ENCODE data around the gene PELO.

The PELO gene

GRCh38 chr5:52743012-52743411, 44.7 kb upstream of the PELO start:
- ChIA-PET CTCF (interaction anchor here (0.9 kb wide), 1 partner anchor 11 kb away, joined by 4 read pairs; no protein-coding TSS in a partner anchor), POLR2A (no interaction called here)
- no peaks in the 10 kb centered on the region for H3K4me1 ChIP-seq (ENCODE audit: control insufficient read depth, insufficient read depth, low read length)
- H3K9me3 ChIP-seq (ENCODE audit: control insufficient read depth, insufficient read depth, low read depth, low read length): no peaks in the 10 kb centered on the region
- TF ChIP-seq ZNF114 (tag by site-specific recombination; IDR thresholded peaks at IDR 0.05) (no peak), GLI4 (tag by site-specific recombination; IDR thresholded peaks at IDR 0.05) (no peak), ZNF785 (tag by site-specific recombination; IDR thresholded peaks at IDR 0.05) (no peak), ZNF324 (tag by site-specific recombination; IDR thresholded peaks at IDR 0.05) (no peak), ZNF585B (tag by site-specific recombination; IDR thresholded peaks at IDR 0.05) (no peak), ZNF404 (tag by site-specific recombination; IDR thresholded peaks at IDR 0.05) (no peak), ZNF138 (tag by site-specific recombination; IDR thresholded peaks at IDR 0.05; ENCODE audit: borderline replicate concordance) (no peak)
- TF ChIP-seq, protein P1, sequence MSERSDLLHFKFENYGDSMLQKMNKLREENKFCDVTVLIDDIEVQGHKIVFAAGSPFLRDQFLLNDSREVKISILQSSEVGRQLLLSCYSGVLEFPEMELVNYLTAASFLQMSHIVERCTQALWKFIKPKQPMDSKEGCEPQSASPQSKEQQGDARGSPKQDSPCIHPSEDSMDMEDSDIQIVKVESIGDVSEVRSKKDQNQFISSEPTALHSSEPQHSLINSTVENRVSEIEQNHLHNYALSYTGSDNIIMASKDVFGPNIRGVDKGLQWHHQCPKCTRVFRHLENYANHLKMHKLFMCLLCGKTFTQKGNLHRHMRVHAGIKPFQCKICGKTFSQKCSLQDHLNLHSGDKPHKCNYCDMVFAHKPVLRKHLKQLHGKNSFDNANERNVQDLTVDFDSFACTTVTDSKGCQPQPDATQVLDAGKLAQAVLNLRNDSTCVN (tag by site-specific recombination; optimal IDR thresholded peaks at IDR 0.05): no peak
- no peaks in the 10 kb centered on the region for H3K36me3 ChIP-seq (ENCODE audit: control insufficient read depth in 2 of 2, insufficient read depth in 1 of 2, low read length in 2 of 2)
- no peak overlapping the region for H3K27ac ChIP-seq (ENCODE audit: extremely low read depth, low read depth, low read length)
- H3K4me3 ChIP-seq (ENCODE audit: low read depth, low read length): no peak overlapping the region

- CTCF ChIA-PET: interaction anchor here (0.9 kb wide), 1 partner anchor 10 kb away, joined by 4 read pairs; no protein-coding TSS in a partner anchor
- H3K9me3 ChIP-seq (ENCODE audit: control insufficient read depth, insufficient read depth, low read depth, low read length): no peaks in the 10 kb centered on the region
- no peaks in the 10 kb centered on the region for H3K4me1 ChIP-seq (ENCODE audit: control insufficient read depth, insufficient read depth, low read length)
- H3K27ac ChIP-seq (ENCODE audit: extremely low read depth, low read depth, low read length): no peak overlapping the region
- no peaks in the 10 kb centered on the region for H3K36me3 ChIP-seq (ENCODE audit: control insufficient read depth in 2 of 2, insufficient read depth in 1 of 2, low read length in 2 of 2)
- POLR2A ChIA-PET: no interaction called here
- no peak overlapping the region for H3K4me3 ChIP-seq (ENCODE audit: low read depth, low read length)
- no peak for TF ChIP-seq ZNF223 (tag by site-specific recombination; IDR thresholded peaks at IDR 0.05)
- TF ChIP-seq ZFP69B (tag by site-specific recombination; IDR thresholded peaks at IDR 0.05): no peak
- no peak for TF ChIP-seq ZNF792 (tag by site-specific recombination; IDR thresholded peaks at IDR 0.05)
- TF ChIP-seq ZNF654 (tag by site-specific recombination; IDR thresholded peaks at IDR 0.05; ENCODE audit: low read depth): no peak
- TF ChIP-seq ZNF280C (tag by site-specific recombination; IDR thresholded peaks at IDR 0.05): no peak
- no peak for TF ChIP-seq ZNF2 (tag by site-specific recombination; IDR thresholded peaks at IDR 0.05)
- no peak for TF ChIP-seq ZNF510 (tag by site-specific recombination; IDR thresholded peaks at IDR 0.05; ENCODE audit: insufficient replicate concordance)
- no peak for TF ChIP-seq ZFHX2 (tag by site-specific recombination; conservative IDR thresholded peaks at IDR 0.05)
- TF ChIP-seq TSHZ1 (tag by site-specific recombination; IDR thresholded peaks at IDR 0.05; ENCODE audit: borderline replicate concordance): no peak
- no peak for TF ChIP-seq ZNF658 (tag by site-specific recombination; IDR thresholded peaks at IDR 0.05)
- TF ChIP-seq ZNF544 (tag by site-specific recombination; IDR thresholded peaks at IDR 0.05): no peak
- no peak for TF ChIP-seq ZNF747 (tag by site-specific recombination; IDR thresholded peaks at IDR 0.05)
- TF ChIP-seq ZNF398 (tag by site-specific recombination; IDR thresholded peaks at IDR 0.05): no peak
- no peak for TF ChIP-seq ZNF701 (tag by site-specific recombination; IDR thresholded peaks at IDR 0.05)
- TF ChIP-seq OSR2 (tag by site-specific recombination; IDR thresholded peaks at IDR 0.05): no peak
Measured at GRCh38 chr5:52743529-52743928, 44.2 kb upstream of the PELO start.

All from HEK293 (cell line).